HepG2 (cell line): ENCODE data around the gene GINS2.

Source experiments
- IKZF1 ChIP-seq: fragments of 450-650 bp; IDR thresholded peaks from 2 replicates; pipeline ENCODE4 v1.7.1; 2016
- MAFK ChIP-seq, 2 experiments: IDR thresholded peaks in 1 of 2; conservative IDR thresholded peaks in 1 of 2; 2 replicates each; pipeline ENCODE4 v1.6.1; 2011; ENCODE audit warnings: improper control_type of control experiment in 2 of 2, low read length in 2 of 2
- RNF2 ChIP-seq: fragments of 450-650 bp; conservative IDR thresholded peaks from 2 replicates; pipeline ENCODE4 v1.6.1; 2016; ENCODE audit warnings: low read depth
- ZNF414 ChIP-seq: sonication (generic); formaldehyde crosslinking; IDR thresholded peaks from 2 replicates; pipeline ENCODE4 v1.5.0; 2020; ENCODE audit warnings: missing genetic modification reagents

GRCh38 chr16:85718153-85718477 lies 29.4 kb upstream of the GINS2 start:
- TF ChIP-seq RNF2 (no peak), MAFK (conservative IDR thresholded peaks at IDR 0.05 in 1 of 2, IDR thresholded peaks at IDR 0.05 in 1 of 2; ENCODE audit: low read length in 2 of 2) (no peak), ZNF414 (no peak), IKZF1 (no peak)
